Measurements from ENCODE around the gene LCE5A.
"Not testable (repeated sequence)": the region's sequence is repeated elsewhere in the genome, so short reads cannot be mapped to it uniquely, and the experiment has no call there.

LCE5A gene

DNA sequence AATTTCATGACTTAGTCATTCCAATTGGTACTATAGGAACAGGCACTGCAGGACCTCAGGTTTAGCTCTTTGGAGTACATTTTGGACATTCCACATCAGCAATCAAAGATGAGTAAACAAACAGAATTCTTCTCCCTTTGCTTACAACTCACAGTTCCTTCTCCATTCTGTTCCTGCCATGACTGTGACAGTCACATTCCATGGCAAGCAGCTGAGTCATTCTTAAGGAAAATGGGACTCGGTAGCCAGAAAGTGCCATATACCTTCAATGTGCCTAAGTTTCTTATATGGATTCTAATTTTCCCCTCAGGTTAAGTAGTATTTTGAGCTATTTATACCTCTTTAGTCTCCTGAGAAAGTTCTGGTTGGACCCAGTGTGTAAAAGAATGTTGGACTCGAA, 29.3 kb downstream of the LCE5A start:
- Histone ChIP-seq H3K4me3 (ENCODE audit: insufficient read depth in 1 of 2, low read depth in 1 of 2, low read length in 2 of 2) (no peak overlapping the region), H3K4me2 (ENCODE audit: low read length, poor library complexity, severe bottlenecking) (no peak overlapping the region), H3K23ac (ENCODE audit: low read length in 2 of 2) (no peak overlapping the region), H3K27ac (ENCODE audit: low read length, poor library complexity, severe bottlenecking) (no peak overlapping the region), H3K9ac (ENCODE audit: low read length) (no peak overlapping the region), H4K91ac (ENCODE audit: low read length) (no peak overlapping the region), H2BK120ac (ENCODE audit: low read depth, low read length) (no peak overlapping the region), H4K8ac (ENCODE audit: low read length) (no peak overlapping the region), H3K18ac (ENCODE audit: low read depth in 1 of 2, low read length in 2 of 2) (no peak overlapping the region), H3K4me1 (ENCODE audit: control insufficient read depth, insufficient read depth, low read depth, low read length) (no peaks in the 10 kb centered on the region), H3K36me3 (ENCODE audit: control insufficient read depth in 1 of 2, insufficient read depth in 2 of 2, low read depth in 1 of 2, low read length in 2 of 2) (no peaks in the 10 kb centered on the region), H2AK5ac (ENCODE audit: low read length, severe bottlenecking) (no peak overlapping the region), H3K27me3 (ENCODE audit: control insufficient read depth in 1 of 2, insufficient read depth in 1 of 2, low read length in 2 of 2) (peaks cover 0 to 9% of the 10 kb centered on the region in 2 experiments), H2AFZ (ENCODE audit: low read depth, low read length) (no peak overlapping the region), H3K4ac (ENCODE audit: low read depth in 1 of 2, low read length in 2 of 2) (no peak overlapping the region), H2BK15ac (ENCODE audit: low read depth, poor library complexity, severe bottlenecking) (no peak overlapping the region), H3K79me1 (replicated peaks; ENCODE audit: low read length, poor library complexity, severe bottlenecking) (no peaks in the 10 kb centered on the region), H2BK5ac (ENCODE audit: low read depth, low read length, poor library complexity, severe bottlenecking) (no peak overlapping the region), H3K14ac (ENCODE audit: low read length in 2 of 2) (no peak overlapping the region), H3K9me3 (ENCODE audit: control insufficient read depth, low read length) (no peaks in the 10 kb centered on the region), H2BK12ac (ENCODE audit: low read length in 2 of 2) (no peak overlapping the region)
- no CpG with 5 or more reads among the region's 2 CpGs for WGBS
- DNase-seq, result no peak

DNA sequence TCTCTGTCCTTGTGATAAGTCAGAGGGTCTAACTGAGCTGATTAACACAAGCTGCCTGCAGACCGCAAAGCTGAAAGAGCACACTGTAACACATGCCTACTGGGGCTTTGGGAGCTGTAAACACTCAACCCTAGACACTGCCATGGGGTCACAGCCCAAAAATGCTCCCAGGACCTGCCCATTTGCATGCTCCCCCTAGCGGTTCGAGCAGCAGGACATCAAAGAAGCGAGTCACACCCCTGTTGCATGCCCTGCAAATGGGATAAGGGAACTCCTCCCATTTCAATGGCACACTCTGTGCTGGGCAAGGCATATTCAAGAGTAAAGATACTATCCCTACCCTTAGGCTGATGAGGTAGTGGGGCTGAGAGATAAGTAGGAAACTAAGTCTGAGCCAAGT, 33.2 kb downstream of the LCE5A start:
- H3K23ac ChIP-seq (ENCODE audit: low read length in 2 of 2), result no peak overlapping the region
- no peaks in the 10 kb centered on the region for H3K4me1 ChIP-seq (ENCODE audit: control insufficient read depth, insufficient read depth, low read depth, low read length)
- H3K9ac ChIP-seq (ENCODE audit: low read length), result no peak overlapping the region
- H3K36me3 ChIP-seq (ENCODE audit: control insufficient read depth in 1 of 2, insufficient read depth in 2 of 2, low read depth in 1 of 2, low read length in 2 of 2), result no peaks in the 10 kb centered on the region
- H3K4ac ChIP-seq (ENCODE audit: low read depth in 1 of 2, low read length in 2 of 2), result no peak overlapping the region
- no peak overlapping the region for H3K4me2 ChIP-seq (ENCODE audit: low read length, poor library complexity, severe bottlenecking)
- no peak overlapping the region for H2BK15ac ChIP-seq (ENCODE audit: low read depth, poor library complexity, severe bottlenecking)
- H3K4me3 ChIP-seq (ENCODE audit: insufficient read depth in 1 of 2, low read depth in 1 of 2, low read length in 2 of 2), result no peak overlapping the region
- H2AFZ ChIP-seq (ENCODE audit: low read depth, low read length), result no peak overlapping the region
- H3K18ac ChIP-seq (ENCODE audit: low read depth in 1 of 2, low read length in 2 of 2), result no peak overlapping the region
- no peak overlapping the region for H3K27ac ChIP-seq (ENCODE audit: low read length, poor library complexity, severe bottlenecking)
- H3K9me3 ChIP-seq (ENCODE audit: control insufficient read depth, low read length), result no peaks in the 10 kb centered on the region
- H2BK120ac ChIP-seq (ENCODE audit: low read depth, low read length), result no peak overlapping the region
- H4K91ac ChIP-seq (ENCODE audit: low read length), result no peak overlapping the region
- no peak for DNase-seq
- no peaks in the 10 kb centered on the region for H3K27me3 ChIP-seq (ENCODE audit: control insufficient read depth in 1 of 2, insufficient read depth in 1 of 2, low read length in 2 of 2)
- no peaks in the 10 kb centered on the region for H3K79me1 ChIP-seq (replicated peaks; ENCODE audit: low read length, poor library complexity, severe bottlenecking)
- no peak overlapping the region for H3K14ac ChIP-seq (ENCODE audit: low read length in 2 of 2)
- no peak overlapping the region for H2BK5ac ChIP-seq (ENCODE audit: low read depth, low read length, poor library complexity, severe bottlenecking)
- WGBS, result 84% methylated on average over 4 of the region's 4 CpGs
- no peak overlapping the region for H4K8ac ChIP-seq (ENCODE audit: low read length)
- H2AK5ac ChIP-seq (ENCODE audit: low read length, severe bottlenecking), result no peak overlapping the region
- no peak overlapping the region for H2BK12ac ChIP-seq (ENCODE audit: low read length in 2 of 2)

DNA sequence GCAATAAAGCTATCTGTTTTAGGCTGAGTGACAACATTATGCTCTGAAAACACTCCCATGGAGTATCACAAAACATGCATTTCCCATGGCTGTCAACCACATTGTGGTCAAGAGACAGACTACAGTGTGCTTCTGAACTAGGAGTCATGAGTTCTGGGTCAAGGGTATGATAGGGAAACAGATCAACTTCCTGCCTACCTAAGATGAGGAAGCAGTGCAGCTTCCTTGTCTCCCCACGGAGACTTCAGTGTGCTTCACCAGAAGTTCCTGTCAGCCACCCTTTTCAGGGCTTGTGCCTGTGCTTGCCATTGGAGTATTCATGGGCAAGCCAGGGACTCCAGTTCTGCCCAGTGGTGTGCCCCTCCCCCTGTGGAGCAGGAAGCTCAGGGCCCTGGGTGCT, 36.1 kb downstream of the LCE5A start:
- no peak overlapping the region for H3K4me3 ChIP-seq (ENCODE audit: insufficient read depth in 1 of 2, low read depth in 1 of 2, low read length in 2 of 2)
- H3K4me2 ChIP-seq (ENCODE audit: low read length, poor library complexity, severe bottlenecking), result no peak overlapping the region
- no peak for DNase-seq
- no peak overlapping the region for H4K8ac ChIP-seq (ENCODE audit: low read length)
- H3K9ac ChIP-seq (ENCODE audit: low read length), result no peak overlapping the region
- WGBS, result 18% methylated on average over 1 of the region's 1 CpG
- H2BK120ac ChIP-seq (ENCODE audit: low read depth, low read length), result no peak overlapping the region
- no peaks in the 10 kb centered on the region for H3K27me3 ChIP-seq (ENCODE audit: control insufficient read depth in 1 of 2, insufficient read depth in 1 of 2, low read length in 2 of 2)
- H2AFZ ChIP-seq (ENCODE audit: low read depth, low read length), result no peak overlapping the region
- no peaks in the 10 kb centered on the region for H3K79me1 ChIP-seq (replicated peaks; ENCODE audit: low read length, poor library complexity, severe bottlenecking)
- H3K9me3 ChIP-seq (ENCODE audit: control insufficient read depth, low read length), result no peaks in the 10 kb centered on the region
- H2BK12ac ChIP-seq (ENCODE audit: low read length in 2 of 2), result no peak overlapping the region
- no peak overlapping the region for H2AK5ac ChIP-seq (ENCODE audit: low read length, severe bottlenecking)
- H3K27ac ChIP-seq (ENCODE audit: low read length, poor library complexity, severe bottlenecking), result no peak overlapping the region
- no peak overlapping the region for H3K14ac ChIP-seq (ENCODE audit: low read length in 2 of 2)
- no peak overlapping the region for H2BK15ac ChIP-seq (ENCODE audit: low read depth, poor library complexity, severe bottlenecking)
- no peak overlapping the region for H3K4ac ChIP-seq (ENCODE audit: low read depth in 1 of 2, low read length in 2 of 2)
- no peak overlapping the region for H3K23ac ChIP-seq (ENCODE audit: low read length in 2 of 2)
- no peak overlapping the region for H2BK5ac ChIP-seq (ENCODE audit: low read depth, low read length, poor library complexity, severe bottlenecking)
- H3K36me3 ChIP-seq (ENCODE audit: control insufficient read depth in 1 of 2, insufficient read depth in 2 of 2, low read depth in 1 of 2, low read length in 2 of 2), result no peaks in the 10 kb centered on the region
- H3K4me1 ChIP-seq (ENCODE audit: control insufficient read depth, insufficient read depth, low read depth, low read length), result no peaks in the 10 kb centered on the region
- H3K18ac ChIP-seq (ENCODE audit: low read depth in 1 of 2, low read length in 2 of 2), result no peak overlapping the region
- no peak overlapping the region for H4K91ac ChIP-seq (ENCODE audit: low read length)

DNA sequence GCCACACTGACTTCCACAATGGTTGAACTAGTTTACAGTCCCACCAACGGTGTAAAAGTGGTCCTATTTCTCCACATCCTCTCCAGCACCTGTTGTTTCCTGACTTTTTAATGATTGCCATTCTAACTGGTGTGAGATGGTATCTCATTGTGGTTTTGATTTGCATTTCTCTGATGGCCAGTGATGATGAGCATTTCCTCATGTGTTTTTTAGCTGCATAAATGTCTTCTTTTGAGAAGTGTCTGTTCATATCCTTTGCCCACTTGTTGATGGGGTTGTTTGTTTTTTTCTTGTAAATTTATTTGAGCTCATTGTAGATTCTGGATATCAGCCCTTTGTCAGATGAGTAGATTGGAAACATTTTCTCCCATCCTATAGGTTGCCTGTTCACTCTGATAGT, 37.8 kb downstream of the LCE5A start:
- DNase-seq, result not testable (repeated sequence)

More for the DNA sequence above, 37.8 kb downstream of the LCE5A start:
- H2BK15ac ChIP-seq (ENCODE audit: low read depth, poor library complexity, severe bottlenecking); H3K4me3 ChIP-seq (ENCODE audit: insufficient read depth in 1 of 2, low read depth in 1 of 2, low read length in 2 of 2); H3K4ac ChIP-seq (ENCODE audit: low read depth in 1 of 2, low read length in 2 of 2); H3K79me1 ChIP-seq (replicated peaks; ENCODE audit: low read length, poor library complexity, severe bottlenecking); H2AK5ac ChIP-seq (ENCODE audit: low read length, severe bottlenecking); H3K18ac ChIP-seq (ENCODE audit: low read depth in 1 of 2, low read length in 2 of 2); H3K27me3 ChIP-seq (ENCODE audit: control insufficient read depth in 1 of 2, insufficient read depth in 1 of 2, low read length in 2 of 2); H2BK120ac ChIP-seq (ENCODE audit: low read depth, low read length); H3K9ac ChIP-seq (ENCODE audit: low read length); H3K9me3 ChIP-seq (ENCODE audit: control insufficient read depth, low read length); H3K36me3 ChIP-seq (ENCODE audit: control insufficient read depth in 1 of 2, insufficient read depth in 2 of 2, low read depth in 1 of 2, low read length in 2 of 2); H3K27ac ChIP-seq (ENCODE audit: low read length, poor library complexity, severe bottlenecking); H3K23ac ChIP-seq (ENCODE audit: low read length in 2 of 2); H3K14ac ChIP-seq (ENCODE audit: low read length in 2 of 2); H2BK5ac ChIP-seq (ENCODE audit: low read depth, low read length, poor library complexity, severe bottlenecking); H3K4me1 ChIP-seq (ENCODE audit: control insufficient read depth, insufficient read depth, low read depth, low read length); H2BK12ac ChIP-seq (ENCODE audit: low read length in 2 of 2); H4K8ac ChIP-seq (ENCODE audit: low read length); H2AFZ ChIP-seq (ENCODE audit: low read depth, low read length); H3K4me2 ChIP-seq (ENCODE audit: low read length, poor library complexity, severe bottlenecking); H4K91ac ChIP-seq (ENCODE audit: low read length): not testable (repeated sequence)
- WGBS, result no CpG with 5 or more reads among the region's 1 CpG

Measured in mesenchymal stem cell (in vitro differentiated cells and primary cell).